Trophoblast cell (in vitro differentiated cells and primary cell): ENCODE measurements around the gene SPG11.

ENCODE experiments used
- DNase-seq, 2 donors: peaks; one replicate each; pipeline ENCODE4 v3.0.0-alpha.2; 2016
- H2AFZ ChIP-seq: 2 replicates; pipeline ENCODE4 v1.6.1; 2013; ENCODE audit warnings: low read length, moderate library complexity, mild to moderate bottlenecking; ENCODE audit not compliant: insufficient read depth, poor library complexity
- H2AK5ac ChIP-seq: 2 replicates; pipeline ENCODE4 v1.6.1; 2013; ENCODE audit warnings: mild to moderate bottlenecking, low read length
- H2BK120ac ChIP-seq: 2 replicates; pipeline ENCODE4 v1.6.1; 2013; ENCODE audit warnings: low read length, mild to moderate bottlenecking, moderate library complexity; ENCODE audit not compliant: insufficient read depth, poor library complexity
- H2BK12ac ChIP-seq: 2 replicates; pipeline ENCODE4 v1.6.1; 2013; ENCODE audit warnings: mild to moderate bottlenecking, low read length, moderate library complexity
- H2BK5ac ChIP-seq: 2 replicates; pipeline ENCODE4 v1.6.1; 2013; ENCODE audit warnings: low read length, low read depth, moderate library complexity, mild to moderate bottlenecking; ENCODE audit not compliant: poor library complexity
- H3K14ac ChIP-seq: 2 replicates; pipeline ENCODE4 v1.6.1; 2013; ENCODE audit warnings: mild to moderate bottlenecking, low read length
- H3K18ac ChIP-seq: 2 replicates; pipeline ENCODE4 v1.6.1; 2013; ENCODE audit warnings: mild to moderate bottlenecking, low read length
- H3K23ac ChIP-seq: 2 replicates; pipeline ENCODE4 v1.6.1; 2013; ENCODE audit warnings: low read length
- H3K27ac ChIP-seq: 2 replicates; pipeline ENCODE4 v1.5.1; 2013; ENCODE audit warnings: low read depth, mild to moderate bottlenecking, inconsistent platforms, low read length, moderate library complexity
- H3K27me3 ChIP-seq: 2 replicates; pipeline ENCODE4 v1.6.1; 2013; ENCODE audit warnings: inconsistent platforms, mild to moderate bottlenecking, low read length, moderate library complexity; ENCODE audit not compliant: insufficient read depth
- H3K36me3 ChIP-seq, 2 experiments: 1 replicate in 1 of 2; 2 replicates in 1 of 2; pipeline ENCODE4 v1.6.1; 2013; ENCODE audit warnings: low read length in 2 of 2, mild to moderate bottlenecking in 2 of 2, moderate library complexity in 1 of 2; ENCODE audit not compliant: insufficient read depth in 2 of 2, control insufficient read depth in 1 of 2
- H3K4ac ChIP-seq: 2 replicates; pipeline ENCODE4 v1.6.1; 2013; ENCODE audit warnings: low read depth, mild to moderate bottlenecking, low read length, moderate library complexity
- H3K4me1 ChIP-seq, 2 experiments: 1 replicate in 1 of 2; 2 replicates in 1 of 2; pipeline ENCODE4 v1.6.1; 2013; ENCODE audit warnings: low read length in 2 of 2, mild to moderate bottlenecking in 2 of 2, moderate library complexity in 1 of 2; ENCODE audit not compliant: insufficient read depth in 2 of 2, control insufficient read depth in 1 of 2
- H3K4me2 ChIP-seq: 2 replicates; pipeline ENCODE4 v1.6.1; 2013; ENCODE audit warnings: inconsistent platforms, mild to moderate bottlenecking, low read length, moderate library complexity
- H3K4me3 ChIP-seq: 2 replicates; pipeline ENCODE4 v1.5.1; 2013; ENCODE audit warnings: mild to moderate bottlenecking, low read depth, low read length, inconsistent platforms
- H3K79me1 ChIP-seq: one replicate; pipeline ENCODE4 v1.6.1; 2013; ENCODE audit warnings: low read length
- H3K79me2 ChIP-seq: 2 replicates; pipeline ENCODE4 v1.6.1; 2013; ENCODE audit warnings: low read length, mild to moderate bottlenecking; ENCODE audit not compliant: control insufficient read depth, insufficient read depth, poor library complexity
- H3K9ac ChIP-seq: 2 replicates; pipeline ENCODE4 v1.6.1; 2013; ENCODE audit warnings: mild to moderate bottlenecking, low read length
- H3K9me3 ChIP-seq: 2 replicates; pipeline ENCODE4 v1.6.1; 2013; ENCODE audit warnings: low read depth, mild to moderate bottlenecking, control low read depth, inconsistent platforms, low read length; ENCODE audit not compliant: insufficient read depth
- H4K12ac ChIP-seq: 2 replicates; pipeline ENCODE4 v1.6.1; 2013; ENCODE audit warnings: low read depth, mild to moderate bottlenecking, low read length, moderate library complexity
- H4K8ac ChIP-seq: 2 replicates; pipeline ENCODE4 v1.6.1; 2013; ENCODE audit warnings: low read depth, mild to moderate bottlenecking, low read length, moderate library complexity
- H4K91ac ChIP-seq: one replicate; pipeline ENCODE4 v1.6.1; 2013; ENCODE audit warnings: low read depth, mild to moderate bottlenecking, low read length, moderate library complexity
- WGBS: extraction: QIAGEN DNeasy Blood & Tissue Kit; methylation state at CpG from one replicate; pipeline ENCODE4 v1.1.7; 2013; ENCODE audit warnings: missing lambda C conversion rate; ENCODE audit not compliant: insufficient read length, insufficient coverage; ENCODE audit errors: extremely low coverage; 5-methylcytosine and 5-hydroxymethylcytosine counted together

Gene SPG11

GRCh38 chr15:44666210-44667038 is 3.0 kb upstream of the SPG11 start:
- H3K9me3 ChIP-seq = no peaks in the 10 kb centered on the region
- H2BK5ac ChIP-seq = no peak overlapping the region
- no peak overlapping the region for H3K27ac ChIP-seq
- H4K91ac ChIP-seq = no peak overlapping the region
- H2BK12ac ChIP-seq = no peak overlapping the region
- H3K23ac ChIP-seq = no peak overlapping the region
- H3K4me1 ChIP-seq = peaks cover 4 to 10% of the 10 kb centered on the region in 2 experiments
- peaks cover 5% of the 10 kb centered on the region for H3K79me1 ChIP-seq
- H2AFZ ChIP-seq = no peak overlapping the region
- no peak overlapping the region for H3K9ac ChIP-seq
- WGBS = no CpG with 5 or more reads among the region's 5 CpGs
- H3K18ac ChIP-seq = no peak overlapping the region
- no peak overlapping the region for H4K8ac ChIP-seq
- H2AK5ac ChIP-seq = no peak overlapping the region
- peaks cover 5% of the 10 kb centered on the region for H3K79me2 ChIP-seq
- DNase-seq = no peak
- no peak overlapping the region for H4K12ac ChIP-seq
- H3K36me3 ChIP-seq = no peaks in the 10 kb centered on the region
- H3K4ac ChIP-seq = no peak overlapping the region
- H3K4me3 ChIP-seq = no peak overlapping the region
- no peak overlapping the region for H3K14ac ChIP-seq
- no peaks in the 10 kb centered on the region for H3K27me3 ChIP-seq
- H2BK120ac ChIP-seq = no peak overlapping the region
- H3K4me2 ChIP-seq = no peak overlapping the region

- H2BK12ac ChIP-seq = no peak overlapping the region
- H3K79me2 ChIP-seq = peaks cover 5% of the 10 kb centered on the region
- H3K4ac ChIP-seq = peak overlapping the region; percentile 64
- no peaks in the 10 kb centered on the region for H3K27me3 ChIP-seq
- H2AFZ ChIP-seq = peak overlapping the region; percentile 82
- peak overlapping the region; percentile 78 for H4K91ac ChIP-seq
- H3K4me2 ChIP-seq = peak overlapping the region; percentile 86
- DNase-seq = peak; percentile 56 to 75
- no peak overlapping the region for H2AK5ac ChIP-seq
- no peak overlapping the region for H3K23ac ChIP-seq
- H3K9me3 ChIP-seq = no peaks in the 10 kb centered on the region
- H3K79me1 ChIP-seq = peaks cover 5% of the 10 kb centered on the region
- H4K8ac ChIP-seq = peak overlapping the region; percentile 98
- peaks cover 1 to 2% of the 10 kb centered on the region in 2 experiments for H3K36me3 ChIP-seq
- peak overlapping the region; percentile 39 for H2BK5ac ChIP-seq
- WGBS = no CpG with 5 or more reads among the region's 34 CpGs
- peaks cover 2 to 5% of the 10 kb centered on the region in 2 experiments for H3K4me1 ChIP-seq
- peak overlapping the region; percentile 91 for H4K12ac ChIP-seq
- H2BK120ac ChIP-seq = peak overlapping the region; percentile 65
- peak overlapping the region; percentile 61 for H3K27ac ChIP-seq
- peak overlapping the region; percentile 93 for H3K4me3 ChIP-seq
- peak overlapping the region; percentile 93 for H3K14ac ChIP-seq
- peak overlapping the region; percentile 94 for H3K9ac ChIP-seq
- peak overlapping the region; percentile 80 for H3K18ac ChIP-seq
Observed at GRCh38 chr15:44662478-44663409, 718 bp downstream of the SPG11 start.

DNA sequence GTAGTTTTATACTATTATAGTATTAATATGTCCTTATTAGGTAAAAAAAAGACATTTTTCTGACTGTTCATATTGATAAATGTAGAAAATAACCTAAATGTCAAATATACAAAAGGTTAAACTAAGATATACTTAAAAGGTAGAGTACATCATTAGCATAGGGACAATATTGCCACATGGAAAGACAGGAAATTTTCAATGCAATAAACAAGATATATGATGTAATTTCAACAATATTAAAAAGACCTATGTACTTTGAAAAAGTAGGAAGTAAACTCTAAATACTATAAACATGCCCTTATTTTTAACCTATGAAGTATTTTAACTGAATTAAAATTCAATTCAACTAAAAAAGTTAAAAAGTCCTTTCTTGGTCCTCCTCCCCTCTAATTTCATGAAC is 1.9 kb downstream of the SPG11 start:
- Histone ChIP-seq H4K12ac (no peak overlapping the region), H2BK120ac (no peak overlapping the region), H3K4me3 (no peak overlapping the region), H2AFZ (no peak overlapping the region), H3K9me3 (no peaks in the 10 kb centered on the region), H2AK5ac (no peak overlapping the region), H3K36me3 (peaks cover 2 to 3% of the 10 kb centered on the region in 2 experiments), H3K14ac (no peak overlapping the region), H3K79me2 (peaks cover 5% of the 10 kb centered on the region), H3K27me3 (no peaks in the 10 kb centered on the region), H3K9ac (no peak overlapping the region), H4K8ac (no peak overlapping the region), H3K4ac (no peak overlapping the region), H3K23ac (no peak overlapping the region), H4K91ac (no peak overlapping the region), H2BK12ac (no peak overlapping the region), H3K4me1 (peaks cover 2 to 5% of the 10 kb centered on the region in 2 experiments), H2BK5ac (no peak overlapping the region), H3K18ac (no peak overlapping the region), H3K79me1 (peaks cover 5% of the 10 kb centered on the region), H3K27ac (no peak overlapping the region), H3K4me2 (no peak overlapping the region)
- no peak for DNase-seq

GRCh38 chr15:44659056-44659455 is 4.4 kb downstream of the SPG11 start:
- Histone ChIP-seq H3K23ac (no peak overlapping the region), H3K18ac (no peak overlapping the region), H4K91ac (no peak overlapping the region), H3K36me3 (peaks cover 3 to 10% of the 10 kb centered on the region in 2 experiments), H3K4me3 (no peak overlapping the region), H3K27ac (no peak overlapping the region), H2BK12ac (no peak overlapping the region), H2BK5ac (no peak overlapping the region), H3K9me3 (no peaks in the 10 kb centered on the region), H2AK5ac (no peak overlapping the region), H3K9ac (no peak overlapping the region), H3K79me2 (peaks cover 5% of the 10 kb centered on the region), H3K27me3 (no peaks in the 10 kb centered on the region), H3K79me1 (peaks cover 5% of the 10 kb centered on the region), H2BK120ac (no peak overlapping the region), H3K4me2 (no peak overlapping the region), H3K4ac (no peak overlapping the region), H3K4me1 (peaks cover 2 to 5% of the 10 kb centered on the region in 2 experiments), H3K14ac (no peak overlapping the region), H4K8ac (no peak overlapping the region), H4K12ac (no peak overlapping the region), H2AFZ (no peak overlapping the region)
- WGBS = no CpG with 5 or more reads among the region's 3 CpGs
- DNase-seq = no peak
